B cell (primary cell): ENCODE measurements around the gene PLCB3. TPM values are rescaled to one million over a fixed set of nuclear protein-coding genes. Genes with fewer than 3 reads are reported as not detected.

Experiments used
- ATAC-seq: fragments of 200-7000 bp; cut with Tn5 transposase; one replicate; pipeline ENCODE4 v1.10.0; 2021; ENCODE audit warnings: low read depth, mild to moderate bottlenecking, moderate number of reproducible peaks, moderate library complexity
- CTCF ChIA-PET: fragments of 350-600 bp; sonication (Branson Sonifier 250); formaldehyde crosslinking; loops from one replicate; lab custom pipeline; 2021; ENCODE audit warnings: antibody characterized with exemption, inconsistent platforms; lab: Charles Lee
- POLR2A ChIA-PET: fragments of 350-600 bp; sonication (Branson Sonifier 250); formaldehyde crosslinking; loops from one replicate; lab custom pipeline; 2021; ENCODE audit warnings: antibody characterized with exemption; lab: Charles Lee
- DNase-seq: peaks from one replicate; pipeline ENCODE4 v3.0.0; 2013
- H2AFZ ChIP-seq: 2 replicates; pipeline ENCODE4 v1.6.1; 2012; ENCODE audit warnings: mild to moderate bottlenecking, low read depth, low read length; ENCODE audit not compliant: insufficient read depth, poor library complexity, severe bottlenecking
- H3K27ac ChIP-seq, 2 donors: 1 replicate in 1 of 2; 2 replicates in 1 of 2; pipeline ENCODE4 v1.5.1; 2012 to 2013; ENCODE audit warnings: low read length in 2 of 2, mild to moderate bottlenecking in 2 of 2, moderate library complexity in 1 of 2
- H3K27me3 ChIP-seq, 4 experiments: fragments of 200-600 bp in 1 of 4; sonication (generic) in 1 of 4; replicated peaks in 1 of 4; 1 replicate in 2 of 4; 2 replicates in 2 of 4; pipeline versions ENCODE4 v1.6.1 to v1.7.0; 2013 to 2016; ENCODE audit warnings: low read length in 3 of 4, mild to moderate bottlenecking in 2 of 4, mixed read lengths in 1 of 4, moderate library complexity in 1 of 4; ENCODE audit not compliant: insufficient read depth in 4 of 4, control insufficient read depth in 3 of 4; ENCODE audit errors: control extremely low read depth in 1 of 4
- H3K36me3 ChIP-seq, 2 experiments: replicated peaks in 1 of 2; 1 replicate in 1 of 2; 2 replicates in 1 of 2; pipeline versions ENCODE4 v1.6.1 to v1.7.1; 2013; ENCODE audit warnings: low read length in 1 of 2; ENCODE audit not compliant: insufficient read depth in 2 of 2, control insufficient read depth in 1 of 2; ENCODE audit errors: control extremely low read depth in 1 of 2, extremely low read depth in 1 of 2
- H3K4me1 ChIP-seq, 2 donors: fragments of 200-600 bp in 1 of 2; sonication (generic) in 1 of 2; 1 replicate in 1 of 2; 2 replicates in 1 of 2; pipeline versions ENCODE4 v1.5.1 to v1.6.1; 2013 to 2017; ENCODE audit warnings: low read length in 2 of 2; ENCODE audit not compliant: control insufficient read depth in 2 of 2, insufficient read depth in 2 of 2
- H3K4me2 ChIP-seq: replicated peaks from 2 replicates; pipeline ENCODE3; 2012; ENCODE audit warnings: mild to moderate bottlenecking, low read depth, low read length; ENCODE audit not compliant: poor library complexity, severe bottlenecking
- H3K4me3 ChIP-seq, 5 experiments: fragments of 200-600 bp in 1 of 5; sonication (generic) in 1 of 5; 1 replicate in 3 of 5; 2 replicates in 2 of 5; pipeline versions ENCODE4 v1.5.1 to v1.7.0; 2011 to 2016; ENCODE audit warnings: low read length in 4 of 5, mild to moderate bottlenecking in 4 of 5, low read depth in 2 of 5, control low read depth in 1 of 5, moderate library complexity in 1 of 5; ENCODE audit not compliant: insufficient read depth in 1 of 5; ENCODE audit errors: control extremely low read depth in 1 of 5, extremely low read depth in 1 of 5
- H3K79me2 ChIP-seq: fragments of 200-600 bp; sonication (generic); one replicate; pipeline ENCODE4 v1.6.0; 2016; ENCODE audit warnings: low read length; ENCODE audit not compliant: control insufficient read depth, insufficient read depth
- H3K9ac ChIP-seq: fragments of 200-600 bp; sonication (generic); 2 replicates; pipeline ENCODE4 v1.6.1; 2017; ENCODE audit warnings: mild to moderate bottlenecking, low read length, moderate library complexity
- H3K9me3 ChIP-seq, 3 donors: one replicate each; pipeline versions ENCODE4 v1.6.1 to v1.7.1; 2013; ENCODE audit warnings: low read length in 2 of 3; ENCODE audit not compliant: control insufficient read depth in 2 of 3, insufficient read depth in 1 of 3; ENCODE audit errors: control extremely low read depth in 1 of 3
- H4K20me1 ChIP-seq: 2 replicates; pipeline ENCODE4 v1.6.0; 2012; ENCODE audit warnings: mild to moderate bottlenecking, low read length; ENCODE audit not compliant: insufficient read depth, control insufficient read depth, poor library complexity, severe bottlenecking
- H3K27ac Mint-ChIP-seq: one replicate; pipeline ENCODE4 v1.8.0; 2021; ENCODE audit warnings: mixed read lengths
- H3K27me3 Mint-ChIP-seq: one replicate; pipeline ENCODE4 v1.8.0; 2021; ENCODE audit warnings: mixed read lengths
- H3K4me1 Mint-ChIP-seq: one replicate; pipeline ENCODE4 v1.8.0; 2021; ENCODE audit warnings: mixed read lengths
- H3K4me3 Mint-ChIP-seq: one replicate; pipeline ENCODE4 v1.8.0; 2021; ENCODE audit warnings: mixed read lengths
- H3K9me3 Mint-ChIP-seq: one replicate; pipeline ENCODE4 v1.8.0; 2022; ENCODE audit warnings: mixed read lengths; ENCODE audit not compliant: insufficient read depth
- EZH2 ChIP-seq: IDR thresholded peaks from 2 replicates; pipeline ENCODE4 v1.6.1; 2012; ENCODE audit warnings: borderline replicate concordance, low read depth, mild to moderate bottlenecking, moderate library complexity, low read length; ENCODE audit not compliant: insufficient read depth, poor library complexity, severe bottlenecking
- WGBS: methylation state at CpG from one replicate; pipeline ENCODE4 v1.1.5; 2013; ENCODE audit warnings: missing lambda C conversion rate; ENCODE audit not compliant: insufficient coverage; 5-methylcytosine and 5-hydroxymethylcytosine counted together
- intact Hi-C: fragments of 100-400 bp; cut with micrococcal nuclease; formaldehyde crosslinking; loops from one replicate; pipeline ENCODE4 v1.10.0; 2022
- polyA plus RNA-seq: library from polyadenylated mRNA; depleted of rRNA; stranded (reverse); fragments of >200 nt; gene quantifications from 2 replicates; pipeline ENCODE4 v1.2.3, GENCODE V29; 2012
- total RNA-seq, 2 donors: library from RNA; stranded (reverse); fragments of 120-200 nt in 1 of 2; gene quantifications; 1 replicate in 1 of 2; 2 replicates in 1 of 2; pipeline versions ENCODE4 v1.2.3 to v1.2.4, GENCODE V29; 2013 to 2022
- TF ChIP-seq, protein P1 (sequence below): fragments of 200-600 bp; IDR thresholded peaks from one replicate; pipeline ENCODE4 v1.8.0; 2022; ENCODE audit warnings: antibody characterized with exemption, mild to moderate bottlenecking

PLCB3 gene
- total and polyA plus RNA-seq, 2 donors (not counting 1 experiment from before 2014, with no cell fraction given): 3.0 to 8.1 TPM

DNA sequence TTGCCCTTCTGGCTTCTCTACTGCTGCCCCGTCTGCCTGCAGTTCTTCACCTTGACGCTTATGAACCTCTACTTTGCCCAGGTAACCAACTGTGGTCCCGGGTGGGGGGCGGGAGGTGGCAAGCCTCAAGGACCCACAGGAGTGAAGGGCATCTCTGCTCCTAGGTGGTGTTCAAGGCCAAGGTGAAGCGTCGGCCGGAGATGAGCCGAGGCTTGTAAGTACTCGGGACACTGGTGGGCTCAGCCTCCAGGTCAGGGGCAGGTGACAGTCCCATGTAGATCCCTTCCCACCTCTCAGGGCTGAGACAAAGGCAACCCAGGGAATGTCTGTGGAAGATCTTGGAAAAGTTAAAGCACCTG is 35.5 kb downstream of the PLCB3 start:
- H3K27me3 Mint-ChIP-seq: peaks cover 6% of the 10 kb centered on the region
- no peak overlapping the region for H3K4me3 ChIP-seq
- H3K79me2 ChIP-seq: peaks cover 35% of the 10 kb centered on the region
- no peak overlapping the region for H3K4me2 ChIP-seq
- peaks cover 24% of the 10 kb centered on the region for H3K4me1 Mint-ChIP-seq
- H3K9ac ChIP-seq: no peak overlapping the region
- DNase-seq: no peak
- H3K27me3 ChIP-seq: peaks cover 0 to 14% (median 6%) of the 10 kb centered on the region in 4 experiments
- H2AFZ ChIP-seq: no peak overlapping the region
- TF ChIP-seq EZH2: no peak
- TF ChIP-seq, protein P1, sequence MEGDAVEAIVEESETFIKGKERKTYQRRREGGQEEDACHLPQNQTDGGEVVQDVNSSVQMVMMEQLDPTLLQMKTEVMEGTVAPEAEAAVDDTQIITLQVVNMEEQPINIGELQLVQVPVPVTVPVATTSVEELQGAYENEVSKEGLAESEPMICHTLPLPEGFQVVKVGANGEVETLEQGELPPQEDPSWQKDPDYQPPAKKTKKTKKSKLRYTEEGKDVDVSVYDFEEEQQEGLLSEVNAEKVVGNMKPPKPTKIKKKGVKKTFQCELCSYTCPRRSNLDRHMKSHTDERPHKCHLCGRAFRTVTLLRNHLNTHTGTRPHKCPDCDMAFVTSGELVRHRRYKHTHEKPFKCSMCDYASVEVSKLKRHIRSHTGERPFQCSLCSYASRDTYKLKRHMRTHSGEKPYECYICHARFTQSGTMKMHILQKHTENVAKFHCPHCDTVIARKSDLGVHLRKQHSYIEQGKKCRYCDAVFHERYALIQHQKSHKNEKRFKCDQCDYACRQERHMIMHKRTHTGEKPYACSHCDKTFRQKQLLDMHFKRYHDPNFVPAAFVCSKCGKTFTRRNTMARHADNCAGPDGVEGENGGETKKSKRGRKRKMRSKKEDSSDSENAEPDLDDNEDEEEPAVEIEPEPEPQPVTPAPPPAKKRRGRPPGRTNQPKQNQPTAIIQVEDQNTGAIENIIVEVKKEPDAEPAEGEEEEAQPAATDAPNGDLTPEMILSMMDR: no peak
- H3K36me3 ChIP-seq: peaks cover 0 to 7% of the 10 kb centered on the region in 2 experiments
- ChIA-PET POLR2A (interaction anchor here (5.7 kb wide), 1 partner anchor 17 kb away, joined by 67 read pairs; no protein-coding TSS in a partner anchor), CTCF (interaction anchor here (1.0 to 6.8 kb wide), 5 partner anchors 16 to 82 kb away, joined by 3 to 47 read pairs (median 5); partner anchors contain the start of genes CATSPERZ, FERMT3 and PRDX5)
- H3K4me3 Mint-ChIP-seq: peak overlapping the region; percentile 78
- H3K9me3 ChIP-seq: peaks cover 0 to 6% (median 0%) of the 10 kb centered on the region in 3 donors
- peak overlapping the region; percentile 75 for H3K27ac Mint-ChIP-seq
- H3K4me1 ChIP-seq: peaks cover 19 to 21% of the 10 kb centered on the region in 2 donors
- peaks cover 22% of the 10 kb centered on the region for H4K20me1 ChIP-seq
- intact Hi-C loops: no loop called here
- whole genome bisulfite sequencing: 95% methylated on average over 9 of the region's 9 CpGs
- H3K9me3 Mint-ChIP-seq: no peaks in the 10 kb centered on the region
- no peak for ATAC-seq
- H3K27ac ChIP-seq: no peak overlapping the region

DNA sequence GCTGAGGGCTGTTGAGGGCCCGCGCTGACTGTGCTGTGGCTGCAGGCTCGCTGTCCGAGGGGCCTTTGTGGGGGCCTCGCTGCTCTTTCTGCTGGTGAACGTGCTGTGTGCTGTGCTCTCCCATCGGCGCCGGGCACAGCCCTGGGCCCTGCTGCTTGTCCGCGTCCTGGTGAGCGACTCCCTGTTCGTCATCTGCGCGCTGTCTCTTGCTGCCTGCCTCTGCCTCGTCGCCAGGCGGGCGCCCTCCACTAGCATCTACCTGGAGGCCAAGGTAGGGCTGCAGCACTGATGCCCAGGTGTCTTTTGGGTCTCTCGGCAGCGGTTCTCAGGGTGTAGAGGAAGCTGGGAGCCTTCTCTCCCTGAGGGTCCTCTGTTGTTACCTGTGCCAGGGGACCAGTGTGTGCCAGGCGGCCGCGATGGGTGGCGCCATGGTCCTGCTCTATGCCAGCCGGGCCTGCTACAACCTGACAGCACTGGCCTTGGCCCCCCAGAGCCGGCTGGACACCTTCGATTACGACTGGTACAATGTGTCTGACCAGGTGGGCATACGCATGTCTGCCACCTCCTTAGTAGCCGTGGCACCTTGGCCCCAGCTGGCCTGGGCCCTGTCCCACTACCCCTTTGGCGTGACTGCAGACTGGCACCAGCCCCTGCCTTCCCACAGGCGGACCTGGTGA is 36.5 kb downstream of the PLCB3 start:
- WGBS: 97% methylated on average over 33 of the region's 33 CpGs
- Histone ChIP-seq H3K4me3 (no peak overlapping the region), H4K20me1 (peaks cover 27% of the 10 kb centered on the region), H2AFZ (no peak overlapping the region), H3K4me1 (peaks cover 27 to 29% of the 10 kb centered on the region in 2 donors), H3K4me2 (no peak overlapping the region), H3K79me2 (peaks cover 26% of the 10 kb centered on the region), H3K27ac (no peak overlapping the region), H3K9ac (no peak overlapping the region), H3K36me3 (no peaks in the 10 kb centered on the region), H3K9me3 (peaks cover 0 to 11% (median 0%) of the 10 kb centered on the region in 3 donors), H3K27me3 (peaks cover 0 to 20% (median 11%) of the 10 kb centered on the region in 4 experiments)
- H3K27me3 Mint-ChIP-seq: peaks cover 9% of the 10 kb centered on the region
- ChIA-PET POLR2A (interaction anchor here (0.6 kb wide), 1 partner anchor 22 kb away, joined by 5 read pairs; no protein-coding TSS in a partner anchor), CTCF (interaction anchor here (2.1 to 6.8 kb wide), 3 partner anchors 15 to 83 kb away, joined by 5 to 47 read pairs (median 8); partner anchors contain the start of gene CATSPERZ)
- H3K4me3 Mint-ChIP-seq: peak overlapping the region; percentile 29
- no peaks in the 10 kb centered on the region for H3K9me3 Mint-ChIP-seq
- no peak for ATAC-seq
- intact Hi-C loops: no loop called here
- no peak for DNase-seq
- no peak for TF ChIP-seq EZH2
- TF ChIP-seq, protein P1: no peak
- peaks cover 26% of the 10 kb centered on the region for H3K4me1 Mint-ChIP-seq
- H3K27ac Mint-ChIP-seq: no peak overlapping the region
